Heart left ventricle (tissue), 13 donors: ENCODE measurements around the gene FCRL5.

Source experiments
- CTCF ChIP-seq, 12 donors: fragments of 200-600 bp; sonication (generic) in 4 of 12; IDR thresholded peaks; one replicate each; pipeline versions ENCODE4 v1.5.0 to v1.8.0; 2018 to 2022; ENCODE audit warnings: antibody characterized with exemption in 12 of 12, mild to moderate bottlenecking in 5 of 12
- POLR2A ChIP-seq, 2 donors: fragments of 450-650 bp; IDR thresholded peaks; one replicate each; pipeline ENCODE4 v1.6.1; 2017; ENCODE audit warnings: antibody characterized with exemption in 2 of 2, mild to moderate bottlenecking in 2 of 2, moderate library complexity in 2 of 2
- donor health status: ischemic (EF 13 %, LVEDD 7.1; RV severe dilation, severe dysfunction).
- donor health status: DM: no; HTN: yes; CAD: no.
- donor health status: DM: no; HTN: no; CAD: no.
- donor health status: ischemic (EF 25% LVEDD 6.9; RV normal size, moderate dysfunction).
- donor health status: ischemic (EF 25% LVEDD 5.7; RV mildly dilated, moderate dysfunction).
- donor health status: ischemic (EF 35%, LVEDD 5.7; RV mildly dilated, moderate dysfunction).
- donor health status: nonischemic (EF 11% LVEDD 7.7; RV severe dilation, severe dysfunction).
- donor health status: DM: yes; HTN: yes; CAD: no.
- donor health status: PGD.
- donor health status: ischemic (EF 29% LVEDD 5.4; RV normal size, mild dysfunction).
- donor health status: nonischemic (EF 23%, LVEDD 6.1; RV moderate dilation, normal function).

- TF ChIP-seq CTCF (IDR thresholded peaks at IDR 0.05) = no peak
- no peak for TF ChIP-seq POLR2A (IDR thresholded peaks at IDR 0.05)
These were observed 80.8 kb downstream of the FCRL5 start for GRCh38 chr1:157471531-157471930.
